NCI-H2029 (cell line): ENCODE results near the gene GDF11.
"Not testable (repeated sequence)": the region's sequence is repeated elsewhere in the genome, so short reads cannot be mapped to it uniquely, and the experiment has no call there.

Source experiments
- DNase-seq: peaks from one replicate; lab custom pipeline; 2025; lab: John Stamatoyannopoulos, UW

Gene GDF11

DNA sequence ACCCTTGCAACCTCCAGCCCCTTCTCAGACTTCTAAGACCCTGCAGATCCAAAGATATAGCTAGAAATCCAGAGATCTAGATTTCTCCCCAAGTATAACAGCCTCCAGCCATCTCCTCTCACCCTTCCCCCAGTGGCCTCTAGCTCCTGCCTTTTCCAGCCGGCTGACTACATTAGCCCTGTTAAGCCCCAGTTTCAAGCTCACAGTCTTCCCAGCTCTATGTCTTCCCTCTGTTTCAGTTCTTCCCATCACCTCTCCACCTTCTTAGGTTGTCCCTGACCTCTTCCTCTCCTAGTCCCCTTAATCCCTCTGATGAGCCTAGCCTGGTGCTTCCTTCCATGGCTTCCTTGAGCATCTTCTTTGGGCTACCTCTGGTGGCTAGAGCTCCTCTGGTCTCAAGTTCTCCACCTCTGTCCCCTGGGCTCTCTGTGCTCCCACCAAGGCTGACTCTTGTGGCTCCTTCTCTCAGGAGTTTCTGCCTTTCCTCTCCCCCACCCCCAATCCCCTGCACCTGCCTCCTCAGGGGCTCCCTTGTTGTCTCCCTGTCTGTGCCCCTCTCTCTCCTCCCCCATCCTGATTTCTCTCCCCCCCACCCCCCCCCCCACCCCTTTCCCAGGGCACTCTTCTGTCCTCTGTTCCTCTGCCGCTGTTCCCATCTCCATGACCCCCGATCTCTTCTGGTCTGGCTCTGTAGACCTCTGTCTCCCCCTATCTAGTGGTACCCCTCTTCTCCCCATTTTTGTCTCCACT, 816 bp upstream of the GDF11 start:
- DNase-seq: no peak

DNA sequence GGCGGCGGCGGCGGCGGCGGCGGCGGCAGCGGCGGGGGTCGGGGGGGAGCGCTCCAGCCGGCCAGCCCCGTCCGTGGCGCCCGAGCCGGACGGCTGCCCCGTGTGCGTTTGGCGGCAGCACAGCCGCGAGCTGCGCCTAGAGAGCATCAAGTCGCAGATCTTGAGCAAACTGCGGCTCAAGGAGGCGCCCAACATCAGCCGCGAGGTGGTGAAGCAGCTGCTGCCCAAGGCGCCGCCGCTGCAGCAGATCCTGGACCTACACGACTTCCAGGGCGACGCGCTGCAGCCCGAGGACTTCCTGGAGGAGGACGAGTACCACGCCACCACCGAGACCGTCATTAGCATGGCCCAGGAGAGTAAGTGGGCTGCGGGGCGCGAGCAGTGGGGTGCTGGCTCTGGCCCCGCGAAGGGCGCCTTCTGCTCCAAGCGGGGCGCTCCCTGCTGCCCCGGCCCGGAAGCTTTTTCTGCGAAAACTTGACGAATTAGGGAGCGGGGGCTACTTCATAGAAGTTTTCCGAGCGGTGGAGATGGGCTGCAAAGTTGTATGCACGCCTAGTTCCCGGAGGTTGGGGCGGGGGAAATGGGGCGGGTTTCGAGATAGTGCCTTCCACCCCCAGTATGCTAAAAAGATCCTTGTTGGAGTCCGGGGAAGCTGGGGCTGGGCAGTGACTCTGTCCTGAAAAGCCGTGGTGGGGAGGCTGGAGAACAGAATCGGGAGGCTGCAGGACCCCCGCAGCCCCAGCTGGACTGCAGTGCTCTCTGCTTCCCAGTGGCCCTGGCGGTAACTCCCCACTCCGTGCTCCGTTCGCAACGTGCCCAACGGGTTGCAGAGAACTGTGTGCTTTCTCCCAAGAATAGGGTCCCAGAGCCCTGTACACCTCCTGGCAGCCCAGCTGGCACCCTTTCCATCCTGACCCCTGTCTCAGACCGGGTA, 751 bp downstream of the GDF11 start:
- DNase-seq: no peak

DNA sequence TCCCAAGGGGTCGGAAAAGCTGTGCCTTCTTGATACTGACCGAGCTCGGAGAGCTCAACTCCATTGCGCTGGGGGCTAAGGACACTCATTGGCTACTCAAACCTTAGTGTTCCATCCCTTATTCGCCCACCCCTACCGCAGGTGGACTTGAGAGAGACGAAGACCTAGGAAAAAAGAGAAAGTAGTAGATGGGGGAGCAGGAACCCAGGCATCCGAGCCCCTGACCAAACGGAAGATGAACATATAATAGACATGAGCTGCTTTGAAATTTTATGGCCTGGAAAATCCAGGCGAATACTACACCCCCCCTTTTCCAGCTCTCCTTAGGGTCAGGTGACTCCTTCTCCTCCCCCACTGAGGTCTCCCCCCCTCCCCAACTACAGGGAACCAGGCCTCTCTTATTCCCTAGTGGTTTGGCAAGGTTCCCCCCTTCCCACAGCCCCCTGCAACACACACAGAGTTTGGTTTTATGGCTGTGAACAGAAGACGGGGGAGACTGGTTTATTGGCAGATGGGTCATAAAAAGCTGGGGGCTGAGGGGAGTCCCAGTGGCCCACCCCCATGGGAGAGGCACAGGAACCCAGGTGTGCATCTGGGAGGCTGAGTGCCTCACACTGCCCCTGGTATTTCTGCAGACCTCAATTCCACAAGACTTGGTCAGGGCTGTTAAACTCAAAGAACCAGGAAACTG, 1.6 kb downstream of the GDF11 start:
- DNase-seq: no peak

DNA sequence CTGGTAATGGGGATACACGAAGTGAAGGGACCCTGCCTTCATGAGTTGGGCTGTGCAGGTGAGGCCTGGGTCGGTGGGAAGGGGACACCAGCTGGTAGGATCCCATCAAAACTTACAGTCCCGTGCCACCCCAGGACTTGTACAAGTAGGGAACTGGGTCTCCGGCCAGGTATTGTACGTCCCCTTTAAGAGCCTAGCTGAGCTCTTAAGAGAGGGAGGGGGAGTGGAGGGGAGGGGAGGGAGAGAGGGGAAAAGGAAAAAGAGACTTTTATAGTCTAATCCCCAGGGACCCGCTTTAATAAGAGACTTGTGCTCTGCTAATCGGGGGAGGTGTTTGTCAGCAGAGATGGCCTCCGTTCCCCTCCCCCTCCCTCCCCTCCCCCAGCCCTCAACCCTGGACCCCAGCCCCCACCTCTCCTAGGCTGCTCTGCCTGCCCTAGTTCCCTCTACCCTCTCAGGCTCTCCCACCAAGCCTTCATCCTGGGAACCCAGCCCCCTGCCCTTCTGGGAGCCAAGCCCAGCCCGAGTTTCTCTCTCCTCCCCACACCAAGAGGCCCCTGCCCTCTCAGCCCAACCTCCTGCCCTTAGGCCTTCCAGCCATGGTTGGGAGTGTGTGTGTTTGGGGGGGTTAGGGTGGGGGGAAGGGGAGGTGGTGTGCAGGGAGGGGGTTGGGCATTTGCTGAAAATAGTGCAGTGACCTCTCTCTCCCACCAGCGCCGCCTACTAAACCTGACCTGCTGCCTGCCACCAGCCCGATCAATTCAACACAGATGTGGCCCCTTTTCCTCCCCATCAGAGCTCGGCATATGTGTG, 2.6 kb downstream of the GDF11 start:
- DNase-seq: no peak

DNA sequence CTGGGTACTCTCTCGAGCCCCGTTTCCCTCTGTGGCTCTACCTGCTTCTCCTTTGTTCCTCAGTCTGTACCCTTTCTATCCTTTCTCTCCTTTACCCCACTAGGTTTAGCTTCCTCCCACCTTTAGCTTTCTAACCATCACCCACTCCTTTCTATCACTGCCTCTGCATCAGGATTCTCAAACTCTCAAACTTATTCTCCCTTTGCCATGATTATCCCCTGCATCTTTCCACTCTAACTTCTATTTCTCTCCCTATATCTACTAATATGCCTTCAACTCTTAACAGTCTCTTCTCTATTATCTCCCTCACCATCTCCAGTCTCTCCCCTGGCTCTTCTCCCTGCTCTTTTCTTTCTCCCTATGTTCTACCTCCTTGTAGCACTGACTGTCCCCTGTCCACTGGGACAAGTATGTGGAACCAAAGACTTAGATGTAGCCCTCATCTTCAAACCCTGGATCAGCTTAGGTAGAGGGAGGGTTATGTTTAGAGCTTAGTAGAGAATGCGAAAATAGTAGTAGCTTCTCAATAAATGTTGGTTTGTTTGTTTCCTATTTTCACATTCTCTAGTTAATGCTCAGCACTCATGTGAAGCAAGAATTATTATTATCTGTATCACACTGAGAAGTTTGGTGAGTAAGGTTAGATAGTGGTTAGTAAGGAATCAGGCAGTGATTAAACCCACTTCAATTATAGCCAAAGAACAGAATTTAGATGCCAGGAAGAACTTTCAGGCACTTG, 3.4 kb downstream of the GDF11 start:
- no peak for DNase-seq

DNA sequence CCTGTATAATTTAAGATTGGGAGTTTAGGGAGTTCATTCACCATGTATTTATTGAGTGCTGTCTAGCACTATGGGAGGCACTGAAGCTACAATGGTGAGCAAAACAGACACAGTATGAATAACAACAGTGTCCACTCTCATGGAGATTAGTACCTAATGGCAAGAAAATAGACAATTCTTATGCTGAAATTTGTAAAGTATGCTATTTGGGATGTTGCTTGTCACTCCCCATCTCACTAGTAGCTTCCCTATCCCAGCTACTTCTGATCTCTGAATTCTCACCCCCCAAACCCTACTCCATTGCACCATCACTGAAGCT, 4.0 kb downstream of the GDF11 start:
- DNase-seq: no peak

DNA sequence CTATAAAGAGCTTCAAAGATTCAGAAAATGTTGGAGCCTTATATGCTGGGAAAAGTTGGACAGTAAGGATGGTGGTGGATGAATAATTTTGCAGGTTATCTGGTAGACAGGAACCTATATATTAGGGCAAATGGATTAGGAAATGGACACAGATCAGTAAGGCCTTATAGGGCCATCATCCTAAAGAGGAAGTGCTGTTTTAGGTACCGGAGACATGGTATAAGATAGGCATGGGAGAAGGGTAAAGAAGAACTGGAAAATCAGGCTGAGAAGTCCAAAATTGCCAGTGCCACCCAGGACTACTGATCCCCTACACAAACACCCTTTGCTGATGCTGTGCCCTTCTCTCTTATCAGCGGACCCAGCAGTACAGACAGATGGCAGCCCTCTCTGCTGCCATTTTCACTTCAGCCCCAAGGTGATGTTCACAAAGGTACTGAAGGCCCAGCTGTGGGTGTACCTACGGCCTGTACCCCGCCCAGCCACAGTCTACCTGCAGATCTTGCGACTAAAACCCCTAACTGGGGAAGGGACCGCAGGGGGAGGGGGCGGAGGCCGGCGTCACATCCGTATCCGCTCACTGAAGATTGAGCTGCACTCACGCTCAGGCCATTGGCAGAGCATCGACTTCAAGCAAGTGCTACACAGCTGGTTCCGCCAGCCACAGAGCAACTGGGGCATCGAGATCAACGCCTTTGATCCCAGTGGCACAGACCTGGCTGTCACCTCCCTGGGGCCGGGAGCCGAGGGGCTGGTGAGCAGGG, 5.5 kb downstream of the GDF11 start:
- no peak for DNase-seq

DNA sequence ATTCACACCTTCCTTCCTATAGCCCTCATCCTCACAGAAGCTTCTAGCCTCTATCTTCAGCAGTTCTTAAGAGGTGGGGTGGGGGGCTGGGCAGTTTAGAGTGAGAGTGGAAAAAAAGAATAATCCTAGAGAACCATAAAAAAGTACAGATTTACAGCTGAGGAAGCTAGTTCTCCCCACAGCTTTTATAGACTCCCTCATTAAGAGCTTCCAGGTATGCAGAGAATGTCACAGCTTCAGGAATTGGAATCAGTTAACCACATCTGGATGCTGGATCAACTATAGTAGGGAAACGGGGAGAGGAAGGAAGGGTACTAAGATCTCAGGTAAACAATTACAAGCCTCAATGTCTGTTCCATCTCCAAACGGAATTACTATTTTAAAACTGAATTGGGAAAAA, 12.3 kb downstream of the GDF11 start:
- DNase-seq: no peak

DNA sequence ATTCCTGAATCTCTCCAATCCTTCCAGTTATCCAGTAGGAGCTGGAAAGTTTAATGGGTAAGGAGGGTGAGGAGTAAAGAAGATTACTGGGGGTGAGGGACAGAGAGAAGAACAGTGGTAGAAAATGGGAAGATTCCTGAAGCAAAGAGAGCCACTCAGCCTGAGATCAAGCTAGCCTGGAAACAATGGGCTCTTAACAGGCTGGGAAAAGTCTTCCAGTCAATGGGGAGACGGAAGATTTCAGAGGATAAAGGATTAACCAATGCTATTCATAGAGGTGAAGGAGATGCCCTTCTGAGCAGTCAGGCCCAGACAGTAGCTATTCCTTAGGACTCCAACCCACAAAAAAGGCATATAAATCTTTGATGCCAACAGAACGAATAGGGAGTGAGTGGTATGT, 14.8 kb downstream of the GDF11 start:
- no peak for DNase-seq

DNA sequence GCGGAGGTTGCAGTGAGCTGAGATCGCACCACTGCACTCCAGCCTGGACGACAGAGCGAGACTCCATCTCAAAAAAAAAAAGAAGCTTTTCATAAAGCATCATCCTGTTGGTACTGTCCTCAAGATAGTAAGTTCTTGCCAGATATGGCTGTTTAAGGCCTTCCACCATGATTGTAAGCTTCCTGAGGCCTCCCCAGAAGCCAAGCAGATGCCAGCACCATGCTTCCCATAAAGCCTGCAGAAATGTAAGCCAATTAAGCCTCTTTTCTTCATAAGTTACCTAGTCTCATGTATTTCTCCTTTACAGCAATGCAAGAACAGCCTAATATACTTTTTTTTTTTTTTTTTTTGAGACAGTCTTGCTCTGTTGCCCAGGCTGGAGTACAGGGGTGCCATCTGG, 15.7 kb downstream of the GDF11 start:
- not testable (repeated sequence) for DNase-seq

DNA sequence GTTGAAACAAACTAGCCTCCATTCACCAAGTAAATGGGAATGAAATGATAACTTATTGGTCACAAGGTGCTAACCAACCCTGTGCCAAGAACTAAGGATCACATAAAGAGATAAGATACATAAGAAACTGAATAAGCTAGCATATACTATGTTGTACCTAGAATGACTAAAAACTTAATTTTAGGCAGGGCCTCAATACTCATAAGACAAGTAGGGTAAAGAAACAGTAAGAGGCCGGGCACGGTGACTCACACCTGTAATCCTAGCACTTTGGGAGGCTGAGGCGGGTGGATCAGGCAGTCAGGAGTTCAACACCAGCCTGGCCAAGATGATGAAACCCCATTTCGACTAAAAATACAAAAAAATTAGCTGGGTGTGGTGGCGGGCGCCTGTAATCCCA, 17.7 kb downstream of the GDF11 start:
- no peak for DNase-seq

DNA sequence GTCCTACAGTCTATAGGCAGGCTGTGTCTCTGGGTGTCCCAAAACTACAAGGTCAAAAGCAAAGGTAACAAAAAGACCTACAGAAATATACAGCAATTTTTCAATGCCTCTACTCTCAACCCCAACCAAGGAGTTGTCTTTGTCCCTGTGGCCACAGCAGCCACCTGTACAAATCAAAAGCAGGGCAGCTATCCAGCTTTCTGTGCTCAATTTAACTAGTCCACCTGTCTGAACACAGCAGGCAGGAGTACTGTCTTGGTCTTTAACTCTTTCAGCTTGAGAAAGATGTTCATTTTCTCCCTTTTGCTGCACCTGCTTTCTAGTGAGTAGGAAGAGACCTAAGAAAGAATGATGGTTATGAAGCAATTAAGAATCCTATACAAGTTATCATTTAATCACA, 19.7 kb downstream of the GDF11 start:
- DNase-seq: no peak

DNA sequence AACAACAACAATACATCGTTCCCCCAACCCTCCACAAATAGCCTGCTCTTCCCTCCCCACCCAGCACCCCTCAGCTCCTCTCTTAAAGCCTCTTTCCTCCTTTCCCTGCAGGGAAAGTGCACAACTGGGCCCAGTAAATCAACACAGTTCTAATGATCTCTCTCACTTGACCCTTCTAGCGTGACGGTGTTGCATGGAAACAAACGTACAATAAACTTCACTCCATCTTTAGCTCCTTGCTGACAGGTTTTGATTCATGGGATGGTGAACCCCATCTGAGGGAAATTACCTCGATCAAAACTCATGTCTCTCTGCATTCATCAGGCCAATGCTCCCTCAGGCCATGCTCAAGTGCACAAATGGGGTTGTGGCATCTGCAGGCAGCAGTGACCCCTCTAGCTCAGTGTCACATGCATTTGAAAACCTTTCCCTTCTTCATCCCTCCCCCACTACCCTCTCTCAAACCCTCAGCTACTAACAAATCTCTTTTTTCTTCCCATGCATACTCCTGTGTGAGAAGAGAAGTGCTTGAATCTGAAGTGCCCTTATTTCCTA, 22.9 kb downstream of the GDF11 start:
- DNase-seq: no peak

DNA sequence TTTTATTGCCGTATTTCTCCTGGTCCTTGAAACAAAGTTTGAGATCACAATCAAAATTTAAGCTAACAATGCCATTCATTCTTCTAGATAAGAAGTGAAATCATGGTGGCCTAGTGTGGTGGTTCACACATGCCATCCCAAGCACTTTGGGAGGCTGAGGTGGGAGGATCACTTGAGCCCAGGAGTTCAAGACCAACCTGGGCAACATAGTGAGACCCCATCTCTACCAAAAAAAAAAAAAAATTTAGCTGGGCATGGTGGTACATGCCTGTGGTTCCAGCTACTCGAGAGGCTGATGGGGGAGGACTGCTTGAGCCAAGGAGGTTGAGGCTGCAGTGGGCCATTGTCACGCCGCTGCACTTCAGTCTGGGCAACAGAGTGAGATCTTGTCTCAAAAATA, 24.2 kb downstream of the GDF11 start:
- DNase-seq: no peak

DNA sequence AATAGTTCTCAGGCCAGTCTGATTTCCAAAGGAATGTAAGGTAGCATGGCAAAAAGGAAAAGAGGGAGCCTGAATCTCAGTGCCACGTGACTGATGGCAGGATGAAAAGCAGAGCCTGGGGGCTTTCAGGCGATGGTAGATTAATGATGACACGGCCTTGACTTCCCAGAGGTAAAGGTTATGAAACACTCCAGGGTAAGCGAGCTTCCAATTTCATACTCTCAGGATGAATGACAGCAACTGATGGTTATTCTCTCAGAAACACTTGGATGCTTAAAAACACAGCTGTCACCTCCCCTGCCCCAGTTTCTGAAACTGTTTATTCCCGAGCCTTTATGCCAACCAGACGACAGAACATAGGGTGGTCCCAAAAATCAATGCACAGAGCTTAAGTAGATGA, 28.8 kb downstream of the GDF11 start:
- DNase-seq: no peak

DNA sequence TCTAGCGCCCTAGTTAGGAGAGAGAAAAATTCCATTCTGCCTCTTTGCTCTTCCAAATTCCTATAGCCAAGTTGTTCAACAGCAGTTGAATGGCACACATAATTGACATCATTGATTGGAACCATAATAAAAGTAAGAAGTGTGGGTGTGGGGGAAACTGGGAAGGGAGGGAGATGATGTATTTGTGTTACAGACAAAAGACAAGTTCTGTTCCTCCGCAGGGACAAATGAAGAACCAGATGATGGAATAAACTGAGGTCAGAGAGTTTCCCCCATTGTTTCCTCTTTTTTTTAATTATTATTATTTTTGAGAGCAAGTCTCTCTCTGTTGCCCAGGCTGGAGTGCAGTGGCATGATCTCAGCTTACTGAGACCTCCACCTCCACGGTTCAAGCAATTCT, 34.9 kb downstream of the GDF11 start:
- DNase-seq: no peak

DNA sequence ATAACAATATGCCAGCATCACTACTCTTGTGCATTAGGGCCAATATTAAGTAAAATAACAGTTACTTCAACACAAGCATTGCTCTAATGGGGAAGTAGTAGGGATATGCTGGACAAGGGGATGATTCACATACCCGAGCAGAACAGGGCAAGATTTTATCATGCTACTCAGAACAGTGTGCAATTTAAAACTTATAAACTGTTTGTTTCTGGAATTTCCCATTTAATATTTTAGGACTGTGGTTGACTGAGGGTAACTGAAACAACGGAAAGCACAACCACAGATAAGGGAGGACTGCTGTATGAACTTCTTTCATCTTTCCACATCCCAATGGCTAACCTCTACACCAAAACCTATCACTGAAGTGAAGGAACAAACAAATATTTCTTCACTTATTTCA, 37.8 kb downstream of the GDF11 start:
- no peak for DNase-seq

DNA sequence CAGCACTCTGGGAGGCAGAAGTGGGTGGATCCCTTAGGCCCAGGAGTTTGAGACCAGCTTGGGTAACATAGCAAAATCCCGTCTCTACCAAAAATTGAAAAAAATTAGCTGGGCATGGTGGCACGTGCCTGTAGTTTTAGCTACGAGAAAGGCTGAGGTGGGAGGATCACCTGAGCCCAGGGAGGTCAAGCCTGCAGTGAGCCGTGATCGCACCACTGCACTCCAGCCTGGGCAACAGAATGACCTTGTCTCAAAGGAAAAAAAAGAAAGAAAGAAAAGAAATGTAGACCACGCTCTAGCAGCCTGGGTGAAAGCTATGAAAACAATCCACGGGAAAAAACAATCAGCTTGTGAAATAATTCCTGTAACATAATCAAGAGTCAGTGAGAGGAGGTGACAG, 45.6 kb downstream of the GDF11 start:
- DNase-seq: no peak

DNA sequence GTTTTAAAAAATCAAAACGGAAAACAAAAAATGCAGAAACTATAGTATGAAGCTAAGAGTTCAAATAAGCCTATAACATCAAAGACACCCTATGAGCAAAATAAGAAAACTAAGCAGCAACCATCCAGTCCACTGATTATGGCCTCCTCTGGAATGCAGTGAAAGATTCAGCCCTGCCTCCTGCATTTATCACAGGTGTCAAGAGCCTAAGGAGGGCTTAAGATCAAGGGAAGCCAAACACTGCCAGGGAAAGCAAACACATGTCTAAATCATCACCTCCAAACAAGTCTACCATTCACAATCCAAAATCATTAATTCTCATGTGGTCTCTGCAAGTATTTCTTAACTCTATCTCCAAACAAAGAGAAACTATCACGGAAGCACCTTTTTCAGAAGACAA, 46.2 kb downstream of the GDF11 start:
- DNase-seq: no peak

DNA sequence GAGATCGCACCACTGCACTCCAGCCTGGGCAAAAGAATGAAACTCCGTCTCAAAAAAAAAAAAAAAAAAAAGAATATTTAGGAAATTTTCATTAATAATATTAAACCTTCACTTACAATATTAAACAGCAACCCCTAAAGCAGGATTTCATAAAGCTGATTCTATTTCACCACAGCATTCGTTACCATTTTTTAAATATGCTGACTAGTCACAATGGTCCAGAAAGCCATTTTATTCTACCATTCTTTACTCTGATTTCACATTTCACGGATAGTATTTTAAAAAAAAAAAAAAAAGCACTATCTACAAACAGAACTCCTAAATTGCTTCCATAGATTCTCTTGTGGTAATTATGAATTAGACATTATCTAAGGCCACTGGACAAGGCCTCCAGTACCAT, 47.0 kb downstream of the GDF11 start:
- DNase-seq: no peak
